GM19351 (cell line): Measurements from ENCODE around the gene CNTNAP2.
"Not testable (repeated sequence)": the region's sequence is repeated elsewhere in the genome, so short reads cannot be mapped to it uniquely, and the experiment has no call there.

ENCODE experiments used
- ATAC-seq: cut with Tn5 transposase; IDR thresholded peaks from one replicate; pipeline ENCODE4 v1.9.1; 2021; ENCODE audit warnings: mild to moderate bottlenecking, moderate library complexity; ENCODE audit not compliant: unreplicated experiment

Gene CNTNAP2

DNA sequence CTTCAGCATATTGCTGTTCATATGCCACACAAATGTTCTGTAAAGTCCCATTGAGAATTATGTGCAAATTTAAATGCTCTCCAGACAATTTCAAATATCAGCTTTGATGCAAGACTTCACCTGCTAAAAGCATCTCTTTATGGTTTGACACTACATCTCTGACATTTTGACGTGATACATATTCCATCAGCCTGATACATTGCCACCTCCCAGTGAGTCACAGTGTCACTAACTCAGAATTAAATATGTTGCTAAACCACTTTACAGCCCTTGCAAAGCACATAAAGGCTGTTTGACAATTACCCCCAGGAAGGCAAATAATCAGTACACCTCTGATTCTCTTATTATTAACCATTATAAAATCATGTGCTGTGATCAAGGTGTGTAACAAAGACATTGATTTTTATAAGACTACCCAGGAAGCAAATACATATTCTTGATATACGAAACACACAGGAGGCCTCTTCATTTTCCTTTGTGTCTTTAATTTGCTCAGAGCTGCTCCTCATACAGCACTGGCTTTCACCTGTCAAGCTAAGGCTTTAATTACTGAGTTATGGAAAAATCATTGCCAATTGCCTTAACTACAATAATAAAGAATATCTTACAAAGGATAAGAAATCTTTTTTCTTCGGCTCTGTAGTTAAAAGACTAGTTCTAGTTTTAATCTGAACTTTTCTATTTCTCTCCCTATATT, 1926.5 kb downstream of the CNTNAP2 start:
- no peak for ATAC-seq

GRCh38 chr7:148044173-148044572, 1927.6 kb downstream of the CNTNAP2 start:
- ATAC-seq: no peak

GRCh38 chr7:148045521-148045920, 1928.9 kb downstream of the CNTNAP2 start:
- no peak for ATAC-seq

DNA sequence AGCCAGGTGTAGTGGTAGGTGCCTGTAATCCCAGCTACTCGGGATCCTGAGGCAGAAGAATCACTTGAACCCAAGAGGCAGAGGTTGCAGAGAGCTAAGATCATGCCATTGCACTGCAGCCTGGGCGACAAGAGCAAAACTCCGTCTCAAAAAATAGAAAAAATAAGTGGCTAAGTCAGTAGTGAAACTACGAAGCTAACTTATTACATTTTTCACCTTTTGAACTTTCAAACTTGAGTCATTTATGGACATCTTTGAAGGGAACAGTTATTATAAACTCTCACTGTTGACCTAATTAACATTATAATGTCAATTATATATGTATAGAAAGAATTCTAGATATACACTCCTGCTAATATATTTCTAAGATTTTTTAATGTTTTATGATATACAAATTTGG, 1932.5 kb downstream of the CNTNAP2 start:
- peak; percentile 75 for ATAC-seq

DNA sequence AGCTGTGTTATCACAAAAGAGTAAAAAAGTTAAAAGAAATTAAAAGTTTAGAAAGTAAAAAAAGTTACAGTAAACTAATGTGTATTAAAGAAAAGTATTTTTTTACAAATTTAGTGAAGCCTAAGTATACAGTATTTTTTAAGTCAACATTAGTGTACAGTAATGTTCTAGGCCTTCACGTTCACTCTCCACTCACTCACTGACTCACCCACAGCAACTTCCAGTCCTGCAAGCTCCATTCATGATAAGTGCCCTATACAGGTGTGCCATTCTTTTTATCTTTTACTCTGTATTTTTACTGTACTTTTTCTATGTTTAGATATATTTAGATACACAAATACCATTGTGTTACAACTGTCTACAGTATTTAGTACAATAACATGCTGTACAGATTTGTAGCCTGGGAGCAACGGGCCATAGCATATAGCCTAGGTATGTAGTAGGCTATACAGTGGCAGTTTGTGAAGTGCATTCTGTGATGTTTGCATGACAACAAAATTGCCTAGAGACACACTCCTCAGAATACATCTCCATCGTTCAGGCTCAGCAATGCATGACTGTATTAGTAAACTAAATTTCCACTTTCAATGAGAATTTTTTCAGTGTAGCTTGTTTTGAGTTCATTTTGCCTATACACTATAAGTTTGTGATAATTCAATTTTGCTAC, 1934.0 kb downstream of the CNTNAP2 start:
- no peak for ATAC-seq

DNA sequence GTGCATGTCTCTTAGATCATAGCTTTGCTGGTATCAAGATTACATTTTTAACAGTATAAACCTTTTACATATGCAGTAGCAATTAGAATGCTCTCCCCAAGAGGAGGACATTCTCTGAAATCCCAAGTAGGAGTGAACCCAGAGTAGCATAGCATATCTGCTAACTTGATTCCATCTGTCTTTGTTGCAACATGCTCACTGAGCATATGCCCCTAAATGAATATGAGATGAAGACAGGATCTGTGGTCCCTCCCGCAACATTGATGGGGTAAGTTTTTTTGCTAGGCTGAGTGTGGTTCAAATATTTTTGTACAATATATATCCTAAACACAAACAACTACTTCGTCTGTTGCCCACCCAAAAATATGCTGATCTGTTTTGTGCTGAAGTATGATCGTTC, 1939.8 kb downstream of the CNTNAP2 start:
- ATAC-seq: no peak

DNA sequence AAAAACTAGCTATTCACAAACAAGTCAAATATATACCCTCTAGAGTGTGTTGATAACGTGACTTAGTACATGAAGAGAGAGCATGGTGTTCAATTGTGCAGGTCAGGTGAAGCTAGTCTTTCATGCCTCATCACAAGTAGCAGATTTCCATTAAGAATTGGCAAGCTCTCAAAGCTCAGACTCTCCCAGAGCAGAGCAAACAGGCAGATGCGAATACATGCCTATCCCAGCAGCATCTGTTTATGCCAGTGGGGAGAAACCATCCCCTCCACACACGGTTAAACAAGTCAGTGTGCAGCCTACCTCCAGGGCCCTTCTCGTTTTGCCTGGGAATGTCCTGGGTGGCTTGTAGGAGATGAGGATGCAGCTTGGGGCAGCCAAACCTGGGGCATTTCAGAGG, 1941.5 kb downstream of the CNTNAP2 start:
- no peak for ATAC-seq

DNA sequence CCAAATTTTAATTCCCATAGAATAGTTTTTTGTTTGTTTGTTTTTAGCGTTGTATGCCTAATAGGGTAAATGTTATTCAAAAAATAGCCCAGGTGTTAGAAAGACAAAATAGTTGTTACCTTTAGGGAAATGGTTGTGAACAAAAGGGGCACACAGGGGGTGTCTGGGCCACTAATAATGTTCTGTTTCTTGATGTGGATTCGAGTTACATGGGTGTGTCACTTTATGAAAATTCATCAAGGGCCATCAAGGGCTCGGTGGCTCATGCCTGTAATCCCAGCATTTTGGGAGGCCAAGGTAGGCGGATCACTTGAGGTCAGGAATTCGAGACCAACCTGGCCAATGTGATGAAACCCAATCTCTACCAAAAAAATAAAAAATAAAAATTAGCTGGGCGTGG, 1942.2 kb downstream of the CNTNAP2 start:
- ATAC-seq: no peak

DNA sequence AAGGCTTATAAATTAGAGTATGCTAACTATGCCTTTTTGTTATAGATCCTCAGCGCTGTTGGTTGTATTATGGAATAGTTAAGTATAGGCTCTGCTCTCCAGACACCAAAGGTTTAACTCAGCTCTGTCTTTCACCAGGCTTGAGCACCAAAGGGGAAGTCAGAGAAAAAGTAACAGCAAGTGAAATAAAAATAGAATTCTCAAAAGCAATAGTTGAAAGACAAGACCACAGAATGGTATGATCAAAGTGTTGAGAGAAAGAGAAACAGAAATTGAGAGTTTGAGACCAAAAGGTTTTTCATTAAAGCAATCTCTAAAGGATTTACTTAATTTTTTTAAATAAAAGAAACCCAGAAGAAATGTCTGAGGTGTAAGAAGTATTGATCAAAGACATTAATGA, 1944.1 kb downstream of the CNTNAP2 start:
- peak; percentile 99 for ATAC-seq

DNA sequence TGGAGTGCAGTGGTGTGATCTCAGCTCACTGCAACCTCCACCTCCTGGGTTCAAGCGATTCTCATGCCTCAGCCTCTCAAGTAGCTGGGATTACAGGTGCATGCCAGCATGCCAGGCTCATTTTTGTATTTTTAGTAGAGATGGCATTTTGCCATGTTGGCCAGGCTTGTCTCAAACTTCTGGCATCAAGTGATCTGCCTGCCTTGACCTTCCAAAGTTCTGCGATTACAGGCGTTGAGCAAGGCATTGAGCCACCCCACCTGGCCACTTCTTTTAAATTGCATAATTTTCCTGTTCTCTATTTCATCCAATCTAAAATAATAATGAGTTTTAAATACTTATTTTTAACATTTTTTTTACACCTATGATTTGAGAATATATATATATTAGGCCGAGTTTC, 1961.5 kb downstream of the CNTNAP2 start:
- not testable (repeated sequence) for ATAC-seq

- no peak for ATAC-seq
These were observed 1962.8 kb downstream of the CNTNAP2 start for GRCh38 chr7:148079206-148080080.

DNA sequence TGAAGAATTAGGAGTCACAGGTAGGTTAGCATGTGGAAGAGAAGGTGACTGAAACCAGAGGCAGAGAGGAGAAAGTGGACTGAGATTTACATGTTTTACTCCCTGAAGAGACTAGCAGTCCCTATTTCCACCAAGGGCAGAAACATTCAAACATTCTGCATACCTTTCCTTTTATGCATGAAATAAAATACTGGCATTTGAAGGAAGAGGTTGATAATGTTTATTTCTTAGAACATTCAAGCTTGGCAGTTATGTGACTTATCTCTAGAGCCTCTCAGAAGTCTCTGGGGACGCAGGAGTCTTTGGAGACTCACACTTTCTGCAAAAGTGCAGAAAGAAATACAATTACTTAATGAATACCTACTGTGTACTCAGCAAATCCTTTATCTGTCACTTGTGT, 1966.8 kb downstream of the CNTNAP2 start:
- ATAC-seq: no peak

GRCh38 chr7:148084138-148084537, 1967.5 kb downstream of the CNTNAP2 start:
- ATAC-seq: peak; percentile 91

DNA sequence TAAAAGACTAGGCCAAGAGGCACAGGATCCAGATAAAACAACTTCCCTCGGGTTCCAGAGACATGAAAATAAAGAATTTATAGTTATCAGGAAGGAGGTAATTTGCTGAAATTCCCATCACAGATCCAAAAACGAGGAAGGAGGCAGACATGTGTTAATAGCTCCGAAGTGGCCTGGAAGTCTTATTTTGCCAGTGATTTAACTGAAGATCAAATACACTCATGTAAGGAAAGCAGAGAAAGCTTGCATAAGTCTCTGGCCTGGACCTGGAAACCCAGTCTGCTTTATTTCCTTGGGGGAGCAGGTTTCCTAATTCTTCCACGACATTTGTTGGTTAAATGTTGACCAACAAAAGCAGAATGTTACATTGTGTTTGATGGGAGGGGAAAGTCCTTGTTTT, 1975.3 kb downstream of the CNTNAP2 start:
- ATAC-seq: no peak

GRCh38 chr7:148093375-148094166, 1977.0 kb downstream of the CNTNAP2 start:
- no peak for ATAC-seq

- ATAC-seq: no peak
These were observed 1978.5 kb downstream of the CNTNAP2 start for GRCh38 chr7:148095066-148095465.

GRCh38 chr7:148104136-148104716, 1987.6 kb downstream of the CNTNAP2 start:
- no peak for ATAC-seq

GRCh38 chr7:148104924-148105323, 1988.3 kb downstream of the CNTNAP2 start:
- ATAC-seq: no peak

DNA sequence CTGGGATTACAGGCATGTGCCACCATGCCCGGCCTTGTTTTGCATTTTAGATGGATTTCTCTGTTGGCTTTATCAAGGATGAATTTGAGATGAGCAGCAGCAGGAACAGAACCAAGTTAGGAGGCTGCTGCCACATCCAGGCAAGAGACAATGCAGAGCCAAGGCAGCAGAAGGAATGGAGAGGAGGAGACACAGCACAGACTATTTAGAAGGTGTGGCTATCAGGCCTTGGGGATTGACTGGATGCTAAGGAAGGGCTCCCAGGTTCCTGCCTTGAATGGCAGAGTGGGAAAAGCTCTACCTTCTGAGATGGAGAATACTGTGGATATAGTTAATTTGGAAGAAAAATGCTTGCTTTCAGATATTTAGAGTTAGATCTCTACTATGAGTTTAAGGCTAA, 1989.3 kb downstream of the CNTNAP2 start:
- ATAC-seq: no peak

DNA sequence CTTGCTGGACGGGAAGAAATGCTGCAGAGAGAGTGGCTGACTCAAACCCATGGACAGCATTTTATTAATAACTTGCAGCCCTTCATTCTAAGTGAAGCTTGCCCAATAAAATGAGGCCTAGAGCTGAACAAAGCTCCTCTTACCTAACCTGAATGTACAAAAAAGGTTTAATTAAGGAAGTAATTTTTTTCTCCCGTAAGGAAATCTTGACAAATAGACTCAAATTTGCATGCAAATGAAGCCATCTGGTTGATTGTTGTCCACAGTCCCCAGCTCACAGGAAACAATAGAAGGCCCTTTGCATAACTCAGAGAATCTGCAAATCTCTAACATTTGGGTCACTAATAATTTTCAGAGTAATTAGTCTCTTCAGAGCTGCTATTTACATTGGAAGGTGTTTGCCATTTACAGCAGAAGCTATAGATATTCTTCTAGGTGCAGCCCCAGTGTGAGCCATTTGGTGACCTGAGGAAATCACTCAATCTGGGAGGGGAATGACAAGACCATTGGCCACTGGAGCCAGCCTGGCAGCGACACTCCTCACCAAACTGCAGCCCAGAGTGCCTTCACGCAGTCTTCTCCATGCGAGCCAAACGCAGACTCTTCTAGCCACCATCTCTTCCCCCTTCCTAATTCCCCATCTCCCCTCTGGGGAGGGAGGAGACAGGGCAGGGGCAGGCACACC, 1991.0 kb downstream of the CNTNAP2 start:
- ATAC-seq: no peak
